Stomach smooth muscle (tissue), 2 donors: Measurements from ENCODE around the gene ZFAND3.
"Not testable (repeated sequence)": the region's sequence is repeated elsewhere in the genome, so short reads cannot be mapped to it uniquely, and the experiment has no call there.

Experiments used
- H3K27ac ChIP-seq: one replicate; pipeline ENCODE4 v1.7.0; 2013; ENCODE audit warnings: mild to moderate bottlenecking, low read length, inconsistent platforms
- H3K27me3 ChIP-seq, 2 donors: one replicate each; pipeline ENCODE4 v1.7.0; 2013; ENCODE audit warnings: low read length in 2 of 2; ENCODE audit not compliant: insufficient read depth in 2 of 2, control insufficient read depth in 1 of 2
- H3K36me3 ChIP-seq, 2 donors: one replicate each; pipeline ENCODE4 v1.7.0; 2013; ENCODE audit warnings: low read length in 2 of 2; ENCODE audit not compliant: control insufficient read depth in 2 of 2, insufficient read depth in 2 of 2
- H3K4me1 ChIP-seq: one replicate; pipeline ENCODE4 v1.7.0; 2013; ENCODE audit warnings: low read length; ENCODE audit not compliant: control insufficient read depth, insufficient read depth
- H3K4me3 ChIP-seq, 2 donors: one replicate each; pipeline ENCODE4 v1.7.0; 2013; ENCODE audit warnings: low read length in 2 of 2
- H3K9ac ChIP-seq, 2 donors: one replicate each; pipeline ENCODE4 v1.7.0; 2013; ENCODE audit warnings: low read length in 2 of 2, mild to moderate bottlenecking in 1 of 2
- H3K9me3 ChIP-seq, 2 donors: one replicate each; pipeline ENCODE4 v1.7.0; 2013; ENCODE audit warnings: low read length in 2 of 2; ENCODE audit not compliant: control insufficient read depth in 2 of 2
- donor health status: healthy.
- donor health status: Pancreatic carcinoma.

The ZFAND3 gene

GRCh38 chr6:38047562-38047961 lies 228.0 kb downstream of the ZFAND3 start:
- no peak overlapping the region for H3K4me3 ChIP-seq
- no peaks in the 10 kb centered on the region for H3K36me3 ChIP-seq
- no peaks in the 10 kb centered on the region for H3K9me3 ChIP-seq
- H3K27me3 ChIP-seq, result no peaks in the 10 kb centered on the region
- H3K9ac ChIP-seq, result no peak overlapping the region
- no peaks in the 10 kb centered on the region for H3K4me1 ChIP-seq
- no peak overlapping the region for H3K27ac ChIP-seq

- not testable (repeated sequence) for H3K4me1 ChIP-seq, H3K36me3 ChIP-seq, H3K9ac ChIP-seq, H3K27ac ChIP-seq, H3K9me3 ChIP-seq, H3K4me3 ChIP-seq, H3K27me3 ChIP-seq
Measured at GRCh38 chr6:38049861-38050397, 230.4 kb downstream of the ZFAND3 start.

GRCh38 chr6:38051819-38052434 lies 232.4 kb downstream of the ZFAND3 start:
- Histone ChIP-seq H3K9me3 (no peaks in the 10 kb centered on the region), H3K27me3 (no peaks in the 10 kb centered on the region), H3K4me1 (no peaks in the 10 kb centered on the region), H3K4me3 (no peak overlapping the region), H3K36me3 (no peaks in the 10 kb centered on the region), H3K9ac (no peak overlapping the region), H3K27ac (no peak overlapping the region)

- Histone ChIP-seq H3K27me3 (no peaks in the 10 kb centered on the region), H3K4me1 (no peaks in the 10 kb centered on the region), H3K9ac (no peak overlapping the region), H3K4me3 (no peak overlapping the region), H3K36me3 (no peaks in the 10 kb centered on the region), H3K27ac (no peak overlapping the region), H3K9me3 (no peaks in the 10 kb centered on the region)
Measured at GRCh38 chr6:38054527-38055202, 235.1 kb downstream of the ZFAND3 start.

- no peak overlapping the region for H3K9ac ChIP-seq
- H3K9me3 ChIP-seq, result no peaks in the 10 kb centered on the region
- H3K36me3 ChIP-seq, result no peaks in the 10 kb centered on the region
- no peaks in the 10 kb centered on the region for H3K27me3 ChIP-seq
- H3K27ac ChIP-seq, result no peak overlapping the region
- H3K4me3 ChIP-seq, result no peak overlapping the region
- H3K4me1 ChIP-seq, result no peaks in the 10 kb centered on the region
Measured at GRCh38 chr6:38055203-38055589, 235.7 kb downstream of the ZFAND3 start.

- Histone ChIP-seq H3K27me3 (no peaks in the 10 kb centered on the region), H3K9ac (no peak overlapping the region), H3K4me3 (no peak overlapping the region), H3K27ac (no peak overlapping the region), H3K4me1 (no peaks in the 10 kb centered on the region), H3K36me3 (no peaks in the 10 kb centered on the region), H3K9me3 (no peaks in the 10 kb centered on the region)
Measured at GRCh38 chr6:38056361-38056760, 236.8 kb downstream of the ZFAND3 start.

- H3K4me1 ChIP-seq, result no peaks in the 10 kb centered on the region
- peaks cover 7 to 9% of the 10 kb centered on the region in 2 donors for H3K36me3 ChIP-seq
- H3K27me3 ChIP-seq, result no peaks in the 10 kb centered on the region
- H3K27ac ChIP-seq, result no peak overlapping the region
- no peak overlapping the region for H3K9ac ChIP-seq
- no peaks in the 10 kb centered on the region for H3K9me3 ChIP-seq
- no peak overlapping the region for H3K4me3 ChIP-seq
Measured at GRCh38 chr6:38057994-38058393, 238.5 kb downstream of the ZFAND3 start.

GRCh38 chr6:38062066-38062465 lies 242.5 kb downstream of the ZFAND3 start:
- Histone ChIP-seq H3K27me3 (no peaks in the 10 kb centered on the region), H3K9ac (no peak overlapping the region), H3K27ac (no peak overlapping the region), H3K9me3 (no peaks in the 10 kb centered on the region), H3K4me1 (peaks cover 5% of the 10 kb centered on the region), H3K4me3 (no peak overlapping the region), H3K36me3 (peaks cover 12 to 14% of the 10 kb centered on the region in 2 donors)

GRCh38 chr6:38063973-38064372 lies 244.4 kb downstream of the ZFAND3 start:
- Histone ChIP-seq H3K4me3 (no peak overlapping the region), H3K27me3 (no peaks in the 10 kb centered on the region), H3K36me3 (peaks cover 12 to 14% of the 10 kb centered on the region in 2 donors), H3K9me3 (no peaks in the 10 kb centered on the region), H3K27ac (no peak overlapping the region), H3K9ac (no peak overlapping the region), H3K4me1 (peaks cover 5% of the 10 kb centered on the region)

GRCh38 chr6:38064431-38064830 lies 244.9 kb downstream of the ZFAND3 start:
- peaks cover 12 to 14% of the 10 kb centered on the region in 2 donors for H3K36me3 ChIP-seq
- H3K27ac ChIP-seq, result no peak overlapping the region
- H3K27me3 ChIP-seq, result no peaks in the 10 kb centered on the region
- H3K9me3 ChIP-seq, result no peaks in the 10 kb centered on the region
- peaks cover 5% of the 10 kb centered on the region for H3K4me1 ChIP-seq
- no peak overlapping the region for H3K9ac ChIP-seq
- H3K4me3 ChIP-seq, result no peak overlapping the region

- no peak overlapping the region for H3K27ac ChIP-seq
- H3K9ac ChIP-seq, result no peak overlapping the region
- H3K27me3 ChIP-seq, result no peaks in the 10 kb centered on the region
- no peak overlapping the region for H3K4me3 ChIP-seq
- H3K4me1 ChIP-seq, result peaks cover 5% of the 10 kb centered on the region
- no peaks in the 10 kb centered on the region for H3K9me3 ChIP-seq
- peaks cover 12 to 14% of the 10 kb centered on the region in 2 donors for H3K36me3 ChIP-seq
Measured at GRCh38 chr6:38065734-38066305, 246.3 kb downstream of the ZFAND3 start.
